Measurements from ENCODE around the gene CS. TPM values are rescaled to one million over a fixed set of nuclear protein-coding genes. Genes with fewer than 3 reads are reported as not detected.

Gene CS
- polyA plus RNA-seq, 1 donor from 2014 or later, result 65.7 TPM

DNA sequence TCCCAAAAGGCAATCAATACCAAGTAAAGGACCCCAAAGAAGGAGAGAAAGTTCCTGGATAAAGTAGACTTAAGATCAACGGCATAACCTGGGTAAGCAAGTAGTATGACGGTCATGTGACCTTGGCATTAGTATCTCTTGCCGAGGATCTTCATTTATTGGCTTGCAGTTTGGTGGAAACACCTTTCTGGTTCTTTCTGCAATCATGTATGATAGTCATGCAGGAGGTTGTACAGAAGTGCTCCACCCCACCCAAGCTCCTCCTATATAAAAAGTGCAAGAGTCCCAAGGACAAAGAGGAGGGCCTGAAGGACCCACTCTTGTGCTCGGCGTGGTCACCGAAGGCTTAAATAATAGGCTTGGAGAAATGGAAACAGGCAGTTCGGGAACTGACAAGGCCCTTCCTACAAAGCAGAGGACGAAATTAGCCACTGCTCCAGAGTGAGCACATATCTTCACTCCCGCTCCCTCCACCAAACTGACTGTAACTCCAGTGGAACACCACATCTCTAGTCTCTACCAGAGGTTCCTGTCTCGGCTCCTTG, 750 bp downstream of the CS start:
- TF ChIP-seq POLR2AphosphoS5 (IDR thresholded peaks at IDR 0.05) (no peak), EZH2 (IDR thresholded peaks at IDR 0.05; ENCODE audit: borderline replicate concordance, insufficient read depth, low read length, poor library complexity, severe bottlenecking) (no peak), TAF1 (IDR thresholded peaks at IDR 0.05; ENCODE audit: low read depth) (no peak), MXI1 (conservative IDR thresholded peaks at IDR 0.05; ENCODE audit: poor library complexity, severe bottlenecking) (no peak), SMC3 (conservative IDR thresholded peaks at IDR 0.05; ENCODE audit: poor library complexity) (no peak), RAD21 (conservative IDR thresholded peaks at IDR 0.05) (no peak), EP300 (conservative IDR thresholded peaks at IDR 0.05; ENCODE audit: poor library complexity, severe bottlenecking) (no peak)
- TF ChIP-seq, protein P1, sequence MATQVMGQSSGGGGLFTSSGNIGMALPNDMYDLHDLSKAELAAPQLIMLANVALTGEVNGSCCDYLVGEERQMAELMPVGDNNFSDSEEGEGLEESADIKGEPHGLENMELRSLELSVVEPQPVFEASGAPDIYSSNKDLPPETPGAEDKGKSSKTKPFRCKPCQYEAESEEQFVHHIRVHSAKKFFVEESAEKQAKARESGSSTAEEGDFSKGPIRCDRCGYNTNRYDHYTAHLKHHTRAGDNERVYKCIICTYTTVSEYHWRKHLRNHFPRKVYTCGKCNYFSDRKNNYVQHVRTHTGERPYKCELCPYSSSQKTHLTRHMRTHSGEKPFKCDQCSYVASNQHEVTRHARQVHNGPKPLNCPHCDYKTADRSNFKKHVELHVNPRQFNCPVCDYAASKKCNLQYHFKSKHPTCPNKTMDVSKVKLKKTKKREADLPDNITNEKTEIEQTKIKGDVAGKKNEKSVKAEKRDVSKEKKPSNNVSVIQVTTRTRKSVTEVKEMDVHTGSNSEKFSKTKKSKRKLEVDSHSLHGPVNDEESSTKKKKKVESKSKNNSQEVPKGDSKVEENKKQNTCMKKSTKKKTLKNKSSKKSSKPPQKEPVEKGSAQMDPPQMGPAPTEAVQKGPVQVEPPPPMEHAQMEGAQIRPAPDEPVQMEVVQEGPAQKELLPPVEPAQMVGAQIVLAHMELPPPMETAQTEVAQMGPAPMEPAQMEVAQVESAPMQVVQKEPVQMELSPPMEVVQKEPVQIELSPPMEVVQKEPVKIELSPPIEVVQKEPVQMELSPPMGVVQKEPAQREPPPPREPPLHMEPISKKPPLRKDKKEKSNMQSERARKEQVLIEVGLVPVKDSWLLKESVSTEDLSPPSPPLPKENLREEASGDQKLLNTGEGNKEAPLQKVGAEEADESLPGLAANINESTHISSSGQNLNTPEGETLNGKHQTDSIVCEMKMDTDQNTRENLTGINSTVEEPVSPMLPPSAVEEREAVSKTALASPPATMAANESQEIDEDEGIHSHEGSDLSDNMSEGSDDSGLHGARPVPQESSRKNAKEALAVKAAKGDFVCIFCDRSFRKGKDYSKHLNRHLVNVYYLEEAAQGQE (IDR thresholded peaks at IDR 0.05; ENCODE audit: borderline replicate concordance), result no peak
- TF ChIP-seq, protein P2, sequence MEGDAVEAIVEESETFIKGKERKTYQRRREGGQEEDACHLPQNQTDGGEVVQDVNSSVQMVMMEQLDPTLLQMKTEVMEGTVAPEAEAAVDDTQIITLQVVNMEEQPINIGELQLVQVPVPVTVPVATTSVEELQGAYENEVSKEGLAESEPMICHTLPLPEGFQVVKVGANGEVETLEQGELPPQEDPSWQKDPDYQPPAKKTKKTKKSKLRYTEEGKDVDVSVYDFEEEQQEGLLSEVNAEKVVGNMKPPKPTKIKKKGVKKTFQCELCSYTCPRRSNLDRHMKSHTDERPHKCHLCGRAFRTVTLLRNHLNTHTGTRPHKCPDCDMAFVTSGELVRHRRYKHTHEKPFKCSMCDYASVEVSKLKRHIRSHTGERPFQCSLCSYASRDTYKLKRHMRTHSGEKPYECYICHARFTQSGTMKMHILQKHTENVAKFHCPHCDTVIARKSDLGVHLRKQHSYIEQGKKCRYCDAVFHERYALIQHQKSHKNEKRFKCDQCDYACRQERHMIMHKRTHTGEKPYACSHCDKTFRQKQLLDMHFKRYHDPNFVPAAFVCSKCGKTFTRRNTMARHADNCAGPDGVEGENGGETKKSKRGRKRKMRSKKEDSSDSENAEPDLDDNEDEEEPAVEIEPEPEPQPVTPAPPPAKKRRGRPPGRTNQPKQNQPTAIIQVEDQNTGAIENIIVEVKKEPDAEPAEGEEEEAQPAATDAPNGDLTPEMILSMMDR (IDR thresholded peaks at IDR 0.05; ENCODE audit: poor library complexity, severe bottlenecking), result no peak
- H2AFZ ChIP-seq (ENCODE audit: low read depth, low read length), result peak overlapping the region; percentile 38
- H3K9me3 ChIP-seq (ENCODE audit: low read length), result no peaks in the 10 kb centered on the region
- peak overlapping the region; percentile 80 for H3K9ac ChIP-seq (ENCODE audit: low read length)
- H3K27ac ChIP-seq (ENCODE audit: low read length), result peak overlapping the region; percentile 74
- H4K20me1 ChIP-seq (ENCODE audit: insufficient read depth), result no peaks in the 10 kb centered on the region
- H3K4me3 ChIP-seq (ENCODE audit: low read length), result peak overlapping the region; percentile 99
- peak overlapping the region; percentile 87 for H3K4me2 ChIP-seq (ENCODE audit: low read length)
- no peaks in the 10 kb centered on the region for H3F3A ChIP-seq (ENCODE audit: insufficient read depth, low read length, poor library complexity, severe bottlenecking)
- H3K9me2 ChIP-seq (ENCODE audit: insufficient read depth, low read length), result no peaks in the 10 kb centered on the region
- peaks cover 26% of the 10 kb centered on the region for H3K79me2 ChIP-seq (replicated peaks; ENCODE audit: insufficient read depth, low read length)
- no peaks in the 10 kb centered on the region for H3K36me3 ChIP-seq (ENCODE audit: insufficient read depth, low read length)
- H3K27me3 ChIP-seq (ENCODE audit: insufficient read depth, low read depth, low read length), result no peaks in the 10 kb centered on the region

- H3K36me3 ChIP-seq (ENCODE audit: insufficient read depth, low read length), result no peaks in the 10 kb centered on the region
- no peaks in the 10 kb centered on the region for H3K27me3 ChIP-seq (ENCODE audit: insufficient read depth, low read depth, low read length)
- no peaks in the 10 kb centered on the region for H3K9me3 ChIP-seq (ENCODE audit: low read length)
- peaks cover 26% of the 10 kb centered on the region for H3K79me2 ChIP-seq (replicated peaks; ENCODE audit: insufficient read depth, low read length)
- H3K9ac ChIP-seq (ENCODE audit: low read length), result peak overlapping the region; percentile 80
- TF ChIP-seq POLR2AphosphoS5 (IDR thresholded peaks at IDR 0.05), result no peak
- TF ChIP-seq RAD21 (conservative IDR thresholded peaks at IDR 0.05), result no peak
- TF ChIP-seq TAF1 (IDR thresholded peaks at IDR 0.05; ENCODE audit: low read depth), result no peak
- TF ChIP-seq MXI1 (conservative IDR thresholded peaks at IDR 0.05; ENCODE audit: poor library complexity, severe bottlenecking), result no peak
- TF ChIP-seq, protein P1 (IDR thresholded peaks at IDR 0.05; ENCODE audit: borderline replicate concordance), result no peak
- no peak for TF ChIP-seq EZH2 (IDR thresholded peaks at IDR 0.05; ENCODE audit: borderline replicate concordance, insufficient read depth, low read length, poor library complexity, severe bottlenecking)
- TF ChIP-seq SMC3 (conservative IDR thresholded peaks at IDR 0.05; ENCODE audit: poor library complexity), result no peak
- TF ChIP-seq EP300 (conservative IDR thresholded peaks at IDR 0.05; ENCODE audit: poor library complexity, severe bottlenecking), result no peak
- TF ChIP-seq, protein P2 (IDR thresholded peaks at IDR 0.05; ENCODE audit: poor library complexity, severe bottlenecking), result no peak
- H3K4me3 ChIP-seq (ENCODE audit: low read length), result peak overlapping the region; percentile 99
- no peak overlapping the region for H3K27ac ChIP-seq (ENCODE audit: low read length)
- no peaks in the 10 kb centered on the region for H4K20me1 ChIP-seq (ENCODE audit: insufficient read depth)
- peak overlapping the region; percentile 87 for H3K4me2 ChIP-seq (ENCODE audit: low read length)
- no peak overlapping the region for H2AFZ ChIP-seq (ENCODE audit: low read depth, low read length)
- no peaks in the 10 kb centered on the region for H3F3A ChIP-seq (ENCODE audit: insufficient read depth, low read length, poor library complexity, severe bottlenecking)
- H3K9me2 ChIP-seq (ENCODE audit: insufficient read depth, low read length), result no peaks in the 10 kb centered on the region
These were observed 1.3 kb downstream of the CS start for GRCh38 chr12:56298828-56299227.
